GM12891 (cell line): ENCODE measurements around the gene SEMA5A.

Experiments used
- POLR2A ChIP-seq: IDR thresholded peaks from 2 replicates; pipeline ENCODE4 v1.6.1; 2011; ENCODE audit warnings: low read depth, low read length, control low read depth
- POLR2AphosphoS5 ChIP-seq: IDR thresholded peaks from 2 replicates; pipeline ENCODE4 v1.6.1; 2011; ENCODE audit warnings: low read depth, low read length, control low read depth
- POU2F2 ChIP-seq: IDR thresholded peaks from 2 replicates; pipeline ENCODE4 v1.6.1; 2011; ENCODE audit warnings: low read depth, mild to moderate bottlenecking, control low read depth, low read length, moderate library complexity

DNA sequence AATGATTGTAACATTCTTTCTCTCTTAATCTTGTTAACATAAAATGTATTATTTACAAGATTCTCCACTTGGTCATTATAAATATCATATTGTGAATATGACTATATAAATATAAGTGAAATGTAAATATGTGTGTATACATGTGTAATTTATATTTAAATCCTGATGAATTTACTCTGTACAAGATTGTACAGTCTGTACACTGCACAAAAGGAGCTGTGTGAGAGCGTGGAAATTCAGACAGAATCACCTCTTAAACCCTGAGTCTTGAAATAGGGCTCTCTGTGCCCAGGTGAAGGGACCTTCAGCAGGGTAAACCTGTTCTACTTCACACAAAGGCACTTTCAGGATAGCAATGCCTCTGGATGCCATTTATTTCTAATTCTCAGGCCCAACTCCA lies 456.0 kb downstream of the SEMA5A start:
- TF ChIP-seq POU2F2 (no peak), POLR2AphosphoS5 (no peak), POLR2A (no peak)
